H9 (cell line): ENCODE data around the gene SLC5A1. TPM values are rescaled to one million over a fixed set of nuclear protein-coding genes. Genes with fewer than 3 reads are reported as not detected.
A peak's percentile ranks its signal among the peaks of the same experiment; 100 is the strongest.

Source experiments
- DNase-seq: peaks from one replicate; pipeline ENCODE4 v3.0.0-alpha.2; 2017
- H2AFZ ChIP-seq: one replicate; pipeline ENCODE4 v1.6.1; 2013; ENCODE audit warnings: mild to moderate bottlenecking, low read length, control low read depth, moderate library complexity
- H2AK5ac ChIP-seq: 2 replicates; pipeline ENCODE4 v1.6.1; 2013; ENCODE audit warnings: low read length, control low read depth, mixed read lengths; ENCODE audit not compliant: insufficient read length
- H2BK120ac ChIP-seq: one replicate; pipeline ENCODE4 v1.6.1; 2013; ENCODE audit warnings: low read depth, mild to moderate bottlenecking, low read length, control low read depth, inconsistent platforms; ENCODE audit not compliant: poor library complexity, severe bottlenecking
- H2BK12ac ChIP-seq: 2 replicates; pipeline ENCODE4 v1.6.1; 2013; ENCODE audit warnings: low read length, control low read depth, mixed read lengths, low read depth; ENCODE audit not compliant: insufficient read length
- H2BK15ac ChIP-seq: 2 replicates; pipeline ENCODE4 v1.6.1; 2013; ENCODE audit warnings: low read depth, low read length, control low read depth
- H2BK20ac ChIP-seq: one replicate; pipeline ENCODE4 v1.6.1; 2013; ENCODE audit warnings: low read depth, mild to moderate bottlenecking, low read length, control low read depth, inconsistent platforms; ENCODE audit not compliant: poor library complexity, severe bottlenecking
- H2BK5ac ChIP-seq: 2 replicates; pipeline ENCODE4 v1.6.1; 2013; ENCODE audit warnings: low read length, control low read depth, mixed read lengths; ENCODE audit not compliant: insufficient read length
- H3K14ac ChIP-seq: 2 replicates; pipeline ENCODE4 v1.6.1; 2013; ENCODE audit warnings: low read length, control low read depth; ENCODE audit not compliant: insufficient read depth
- H3K18ac ChIP-seq: 2 replicates; pipeline ENCODE4 v1.6.1; 2013; ENCODE audit warnings: low read depth, mild to moderate bottlenecking, mixed read lengths, low read length, control low read depth; ENCODE audit not compliant: insufficient read length
- H3K23ac ChIP-seq: 2 replicates; pipeline ENCODE4 v1.6.1; 2013; ENCODE audit warnings: low read length, control low read depth, mixed read lengths, low read depth; ENCODE audit not compliant: insufficient read length
- H3K23me2 ChIP-seq: 2 replicates; pipeline ENCODE4 v1.6.1; 2013; ENCODE audit warnings: low read depth, mild to moderate bottlenecking, mixed read lengths, low read length, control low read depth; ENCODE audit not compliant: insufficient read length, poor library complexity, severe bottlenecking
- H3K27ac ChIP-seq: 2 replicates; pipeline ENCODE4 v1.5.1; 2013; ENCODE audit warnings: low read length, control low read depth, mixed read lengths, low read depth; ENCODE audit not compliant: insufficient read length
- H3K27me3 ChIP-seq: 2 replicates; pipeline ENCODE4 v1.6.1; 2013; ENCODE audit warnings: low read length, control low read depth, inconsistent platforms; ENCODE audit not compliant: insufficient read depth
- H3K4ac ChIP-seq: 2 replicates; pipeline ENCODE4 v1.6.1; 2013; ENCODE audit warnings: low read depth, mild to moderate bottlenecking, control low read depth, inconsistent platforms, low read length, moderate library complexity
- H3K4me1 ChIP-seq: 2 replicates; pipeline ENCODE4 v1.6.1; 2013; ENCODE audit warnings: low read length, control low read depth, inconsistent platforms; ENCODE audit not compliant: insufficient read depth
- H3K4me2 ChIP-seq: 2 replicates; pipeline ENCODE4 v1.6.1; 2013; ENCODE audit warnings: low read length, control low read depth, mixed read lengths; ENCODE audit not compliant: insufficient read length, insufficient read depth
- H3K56ac ChIP-seq: 2 replicates; pipeline ENCODE4 v1.6.1; 2013; ENCODE audit warnings: low read depth, mild to moderate bottlenecking, mixed read lengths, low read length, control low read depth; ENCODE audit not compliant: insufficient read length
- H3K79me1 ChIP-seq: 2 replicates; pipeline ENCODE4 v1.6.1; 2013; ENCODE audit warnings: low read depth, mild to moderate bottlenecking, moderate library complexity, low read length, control low read depth, inconsistent platforms; ENCODE audit not compliant: insufficient read depth, poor library complexity, severe bottlenecking
- H3K79me2 ChIP-seq: 2 replicates; pipeline ENCODE4 v1.6.1; 2013; ENCODE audit warnings: low read length, control low read depth, inconsistent platforms; ENCODE audit not compliant: insufficient read depth
- H3K9ac ChIP-seq: 2 replicates; pipeline ENCODE4 v1.6.1; 2013; ENCODE audit warnings: low read length, control low read depth, mixed read lengths; ENCODE audit not compliant: insufficient read length; ENCODE audit errors: extremely low read depth
- H3K9me3 ChIP-seq: one replicate; pipeline ENCODE4 v1.6.1; 2013; ENCODE audit warnings: low read depth, low read length, inconsistent platforms; ENCODE audit not compliant: control insufficient read depth
- H3T11ph ChIP-seq: one replicate; pipeline ENCODE4 v1.6.1; 2013; ENCODE audit warnings: mild to moderate bottlenecking, low read length, control low read depth, inconsistent platforms
- H4K20me1 ChIP-seq: one replicate; pipeline ENCODE4 v1.6.1; 2013; ENCODE audit not compliant: control insufficient read depth, insufficient read length, insufficient read depth
- H4K5ac ChIP-seq: 2 replicates; pipeline ENCODE4 v1.6.1; 2013; ENCODE audit warnings: low read depth, mild to moderate bottlenecking, mixed read lengths, low read length, control low read depth; ENCODE audit not compliant: insufficient read length
- H4K8ac ChIP-seq: replicated peaks from 2 replicates; pipeline ENCODE4 v1.6.1; 2013; ENCODE audit warnings: low read length, control low read depth, mixed read lengths, low read depth; ENCODE audit not compliant: insufficient read length
- H4K91ac ChIP-seq: 2 replicates; pipeline ENCODE4 v1.6.1; 2013; ENCODE audit warnings: low read depth, mild to moderate bottlenecking, moderate library complexity, mixed read lengths, low read length, control low read depth; ENCODE audit not compliant: insufficient read length
- H3K27ac Mint-ChIP-seq, 3 experiments: 2 replicates in 2 of 3; 3 replicates in 1 of 3; pipeline ENCODE4 v1.8.0; 2020 to 2021; ENCODE audit warnings: mixed read lengths in 3 of 3, mild to moderate bottlenecking in 1 of 3, moderate library complexity in 1 of 3
- H3K27me3 Mint-ChIP-seq: 2 replicates; pipeline ENCODE4 v1.8.0; 2021; ENCODE audit warnings: low read depth, mild to moderate bottlenecking, moderate library complexity, mixed read lengths
- H3K36me3 Mint-ChIP-seq, 3 experiments: 2 replicates in 2 of 3; 3 replicates in 1 of 3; pipeline ENCODE4 v1.8.0; 2020 to 2021; ENCODE audit warnings: low read depth in 3 of 3, mixed read lengths in 3 of 3; ENCODE audit not compliant: insufficient read depth in 1 of 3
- H3K4me1 Mint-ChIP-seq, 2 experiments: 2 replicates each; pipeline ENCODE4 v1.8.0; 2020; ENCODE audit warnings: mixed read lengths in 2 of 2
- H3K4me3 Mint-ChIP-seq, 2 experiments: 2 replicates in 1 of 2; 3 replicates in 1 of 2; pipeline ENCODE4 v1.8.0; 2020 to 2021; ENCODE audit warnings: mild to moderate bottlenecking in 2 of 2, mixed read lengths in 2 of 2, moderate library complexity in 1 of 2
- H3K9me3 Mint-ChIP-seq, 2 experiments: 2 replicates in 1 of 2; 3 replicates in 1 of 2; pipeline ENCODE4 v1.8.0; 2020; ENCODE audit warnings: mild to moderate bottlenecking in 2 of 2, mixed read lengths in 2 of 2, moderate library complexity in 1 of 2
- CTCF ChIP-seq: fragments of 200-600 bp; sonication (generic); conservative IDR thresholded peaks from 3 replicates; pipeline ENCODE4 v1.8.0; 2021; ENCODE audit warnings: antibody characterized with exemption, mild to moderate bottlenecking
- WGBS: extraction: QIAGEN DNeasy Blood & Tissue Kit; methylation state at CpG from one replicate; pipeline ENCODE4 v1.1.7; 2013; ENCODE audit warnings: missing lambda C conversion rate, low lambda C conversion rate, mixed read lengths; ENCODE audit not compliant: insufficient read length; ENCODE audit errors: extremely low coverage; 5-methylcytosine and 5-hydroxymethylcytosine counted together
- total RNA-seq: library from RNA; stranded (reverse); gene quantifications from 2 replicates; pipeline ENCODE4 v1.2.1, GENCODE V29; 2021

Gene SLC5A1
- total RNA-seq, 1 experiment from 2014 or later, result not detected

- H3K79me1 ChIP-seq, result no peaks in the 10 kb centered on the region
- H2BK20ac ChIP-seq, result no peak overlapping the region
- no peak overlapping the region for H3K4me2 ChIP-seq
- H3K9me3 ChIP-seq, result no peaks in the 10 kb centered on the region
- no peak overlapping the region for H2AK5ac ChIP-seq
- H3K23me2 ChIP-seq, result no peaks in the 10 kb centered on the region
- H3K56ac ChIP-seq, result no peak overlapping the region
- H2BK5ac ChIP-seq, result no peak overlapping the region
- H3K27ac ChIP-seq, result no peak overlapping the region
- H3K4ac ChIP-seq, result no peak overlapping the region
- Mint-ChIP-seq H3K36me3 (no peaks in the 10 kb centered on the region), H3K9me3 (no peaks in the 10 kb centered on the region), H3K4me1 (peaks cover 2 to 5% of the 10 kb centered on the region in 2 experiments; a peak in 1 of 4 replicates), H3K27ac (no peak overlapping the region), H3K4me3 (no peak overlapping the region), H3K27me3 (peaks cover 64% of the 10 kb centered on the region)
- DNase-seq, result peak; percentile 56
- no peaks in the 10 kb centered on the region for H3K4me1 ChIP-seq
- no peak overlapping the region for H4K91ac ChIP-seq
- H2BK120ac ChIP-seq, result no peak overlapping the region
- H3T11ph ChIP-seq, result no peak overlapping the region
- no peak overlapping the region for H3K9ac ChIP-seq
- no peak overlapping the region for H4K5ac ChIP-seq
- H3K27me3 ChIP-seq, result no peaks in the 10 kb centered on the region
- no peak for TF ChIP-seq CTCF
- no peak overlapping the region for H3K23ac ChIP-seq
- H3K14ac ChIP-seq, result no peak overlapping the region
- no peak overlapping the region for H3K18ac ChIP-seq
- WGBS, result no CpG with 5 or more reads among the region's 1 CpG
- no peaks in the 10 kb centered on the region for H3K79me2 ChIP-seq
- H4K8ac ChIP-seq, result no peak overlapping the region
- no peak overlapping the region for H2BK15ac ChIP-seq
- no peaks in the 10 kb centered on the region for H4K20me1 ChIP-seq
- no peak overlapping the region for H2BK12ac ChIP-seq
- no peak overlapping the region for H2AFZ ChIP-seq
These were observed 63.9 kb downstream of the SLC5A1 start for GRCh38 chr22:32106930-32107329.
